ENCODE data around the gene PLEKHA5.
"Not testable (repeated sequence)": the region's sequence is repeated elsewhere in the genome, so short reads cannot be mapped to it uniquely, and the experiment has no call there.

The PLEKHA5 gene

GRCh38 chr12:19167708-19168107, 38.2 kb downstream of the PLEKHA5 start:
- DNase-seq = no peak

- no peak for DNase-seq
Observed at GRCh38 chr12:19168644-19169043, 39.1 kb downstream of the PLEKHA5 start.

- DNase-seq = no peak
Observed at GRCh38 chr12:19169222-19169621, 39.7 kb downstream of the PLEKHA5 start.

GRCh38 chr12:19170286-19170685, 40.8 kb downstream of the PLEKHA5 start:
- DNase-seq = not testable (repeated sequence)

GRCh38 chr12:19171731-19172130, 42.2 kb downstream of the PLEKHA5 start:
- no peak for DNase-seq

GRCh38 chr12:19177754-19178153, 48.2 kb downstream of the PLEKHA5 start:
- no peak for DNase-seq

- no peak for DNase-seq
Observed at GRCh38 chr12:19179986-19180385, 50.5 kb downstream of the PLEKHA5 start.

- no peak for DNase-seq
Observed at GRCh38 chr12:19181666-19182426, 52.3 kb downstream of the PLEKHA5 start.

- DNase-seq = no peak
Observed at GRCh38 chr12:19183121-19183838, 53.7 kb downstream of the PLEKHA5 start.

- DNase-seq = no peak
Observed at GRCh38 chr12:19185262-19185929, 55.9 kb downstream of the PLEKHA5 start.

- DNase-seq = no peak
Observed at GRCh38 chr12:19186722-19187661, 57.5 kb downstream of the PLEKHA5 start.

- no peak for DNase-seq
Observed at GRCh38 chr12:19189522-19189921, 60.0 kb downstream of the PLEKHA5 start.

- DNase-seq = no peak
Observed at GRCh38 chr12:19190292-19191031, 60.9 kb downstream of the PLEKHA5 start.

GRCh38 chr12:19191089-19191488, 61.6 kb downstream of the PLEKHA5 start:
- DNase-seq = no peak

- no peak for DNase-seq
Observed at GRCh38 chr12:19191563-19191962, 62.0 kb downstream of the PLEKHA5 start.

- no peak for DNase-seq
Observed at GRCh38 chr12:19192710-19193109, 63.2 kb downstream of the PLEKHA5 start.

- DNase-seq = no peak
Observed at GRCh38 chr12:19194963-19195362, 65.4 kb downstream of the PLEKHA5 start.

GRCh38 chr12:19196959-19197630, 67.6 kb downstream of the PLEKHA5 start:
- DNase-seq = no peak

- no peak for DNase-seq
Observed at GRCh38 chr12:19198272-19198671, 68.7 kb downstream of the PLEKHA5 start.

- no peak for DNase-seq
Observed at GRCh38 chr12:19199332-19199731, 69.8 kb downstream of the PLEKHA5 start.

GRCh38 chr12:19200261-19200660, 70.7 kb downstream of the PLEKHA5 start:
- DNase-seq = no peak
